CD14-positive monocyte (primary cell): ENCODE results near the gene TMEM150A. TPM values are rescaled to one million over a fixed set of nuclear protein-coding genes. Genes with fewer than 3 reads are reported as not detected.
A peak's percentile ranks its signal among the peaks of the same experiment; 100 is the strongest.

Experiments
- DNase-seq, 3 donors: peaks; one replicate each; pipeline ENCODE4 v3.0.0-alpha.2; 2011 to 2022
- H2AFZ ChIP-seq: 2 replicates; pipeline ENCODE4 v1.6.0; 2012; ENCODE audit warnings: mild to moderate bottlenecking, low read depth, low read length, inconsistent platforms; ENCODE audit not compliant: insufficient read depth, poor library complexity, severe bottlenecking
- H3K27ac ChIP-seq, 2 donors: 1 replicate in 1 of 2; 2 replicates in 1 of 2; pipeline ENCODE4 v1.5.1; 2012 to 2013; ENCODE audit warnings: low read length in 2 of 2, control low read depth in 1 of 2, inconsistent platforms in 1 of 2, low read depth in 1 of 2, mild to moderate bottlenecking in 1 of 2
- H3K27me3 ChIP-seq, 2 donors: one replicate each; pipeline versions ENCODE4 v1.6.0 to v1.6.1; 2011 to 2013; ENCODE audit warnings: low read length in 2 of 2; ENCODE audit not compliant: control insufficient read depth in 2 of 2, insufficient read depth in 2 of 2
- H3K36me3 ChIP-seq, 2 donors: replicated peaks in 1 of 2; 1 replicate in 1 of 2; 2 replicates in 1 of 2; pipeline versions ENCODE4 v1.5.1 to v1.6.1; 2012 to 2013; ENCODE audit warnings: low read length in 2 of 2, control low read depth in 1 of 2, inconsistent platforms in 1 of 2, mild to moderate bottlenecking in 1 of 2; ENCODE audit not compliant: insufficient read depth in 2 of 2, control insufficient read depth in 1 of 2
- H3K4me1 ChIP-seq, 2 donors: 1 replicate in 1 of 2; 2 replicates in 1 of 2; pipeline versions ENCODE4 v1.5.1 to v1.6.1; 2012 to 2013; ENCODE audit warnings: low read length in 2 of 2, control low read depth in 1 of 2, inconsistent platforms in 1 of 2, mild to moderate bottlenecking in 1 of 2, moderate library complexity in 1 of 2; ENCODE audit not compliant: insufficient read depth in 2 of 2, control insufficient read depth in 1 of 2
- H3K4me2 ChIP-seq: replicated peaks from 2 replicates; pipeline ENCODE3; 2012; ENCODE audit warnings: low read length, moderate library complexity, mild to moderate bottlenecking; ENCODE audit not compliant: poor library complexity, severe bottlenecking; ENCODE audit errors: extremely low read depth
- H3K4me3 ChIP-seq, 3 experiments: fragments of 200-600 bp in 1 of 3; sonication (generic) in 1 of 3; replicated peaks in 1 of 3; 1 replicate in 2 of 3; 2 replicates in 1 of 3; pipeline ENCODE4 v1.5.1; 2011 to 2013; ENCODE audit warnings: low read length in 3 of 3, mild to moderate bottlenecking in 3 of 3, control low read depth in 2 of 3, low read depth in 2 of 3, inconsistent platforms in 1 of 3, moderate library complexity in 1 of 3
- H3K79me2 ChIP-seq: 2 replicates; pipeline ENCODE4 v1.6.0; 2012; ENCODE audit warnings: mild to moderate bottlenecking, control low read depth, inconsistent platforms, low read length, moderate library complexity; ENCODE audit not compliant: insufficient read depth
- H3K9ac ChIP-seq: 2 replicates; pipeline ENCODE4 v1.6.0; 2017; ENCODE audit warnings: low read length, mild to moderate bottlenecking; ENCODE audit not compliant: insufficient read depth, poor library complexity, severe bottlenecking
- H3K9me3 ChIP-seq, 2 donors: replicated peaks in 1 of 2; 1 replicate in 1 of 2; 2 replicates in 1 of 2; pipeline versions ENCODE4 v1.5.1 to v1.6.1; 2012 to 2013; ENCODE audit warnings: low read length in 2 of 2, control low read depth in 1 of 2; ENCODE audit not compliant: control insufficient read depth in 1 of 2, insufficient read depth in 1 of 2
- H4K20me1 ChIP-seq: 2 replicates; pipeline ENCODE4 v1.6.0; 2012; ENCODE audit warnings: mild to moderate bottlenecking, low read length, control low read depth, moderate library complexity; ENCODE audit not compliant: insufficient read depth
- H3K27ac Mint-ChIP-seq, 7 donors: one replicate each; pipeline ENCODE4 v1.8.0; 2020; ENCODE audit warnings: mild to moderate bottlenecking in 7 of 7, mixed read lengths in 7 of 7, moderate library complexity in 6 of 7, inconsistent platforms in 2 of 7
- H3K27me3 Mint-ChIP-seq, 3 donors: one replicate each; pipeline ENCODE4 v1.8.0; 2021 to 2022; ENCODE audit warnings: low read depth in 3 of 3, mild to moderate bottlenecking in 3 of 3, mixed read lengths in 3 of 3, moderate library complexity in 3 of 3, inconsistent platforms in 1 of 3
- H3K36me3 Mint-ChIP-seq, 2 donors: one replicate each; pipeline ENCODE4 v1.8.0; 2020; ENCODE audit warnings: mixed read lengths in 2 of 2, inconsistent platforms in 1 of 2, mild to moderate bottlenecking in 1 of 2
- H3K4me1 Mint-ChIP-seq: one replicate; pipeline ENCODE4 v1.8.0; 2020; ENCODE audit warnings: mild to moderate bottlenecking, mixed read lengths
- H3K4me3 Mint-ChIP-seq, 2 donors: one replicate each; pipeline ENCODE4 v1.8.0; 2020; ENCODE audit warnings: mild to moderate bottlenecking in 2 of 2, mixed read lengths in 2 of 2, moderate library complexity in 1 of 2
- H3K9me3 Mint-ChIP-seq, 7 donors: one replicate each; pipeline ENCODE4 v1.8.0; 2020 to 2022; ENCODE audit warnings: mixed read lengths in 7 of 7, mild to moderate bottlenecking in 6 of 7, moderate library complexity in 6 of 7, inconsistent platforms in 2 of 7
- WGBS: methylation state at CpG from one replicate; pipeline ENCODE4 v1.1.5; 2013; ENCODE audit warnings: missing lambda C conversion rate; ENCODE audit not compliant: insufficient coverage; 5-methylcytosine and 5-hydroxymethylcytosine counted together
- intact Hi-C, 2 donors: fragments of 100-400 bp; cut with micrococcal nuclease; formaldehyde crosslinking; loops; one replicate each; pipeline versions ENCODE4 v1.15.0 to v1.15.1; 2023
- polyA plus RNA-seq, 3 donors: library from polyadenylated mRNA; depleted of rRNA in 1 of 3; unstranded in 2 of 3; stranded (reverse) in 1 of 3; fragments of 300-500 nt in 2 of 3; fragments of >200 nt in 1 of 3; fragmentation: Illumina TruSeq in 2 of 3; gene quantifications; 1 replicate in 2 of 3; 2 replicates in 1 of 3; pipeline ENCODE4 v1.2.3, GENCODE V29; 2012 to 2021
- TF ChIP-seq, protein P1 (sequence below): fragments of 200-600 bp; IDR thresholded peaks from one replicate; pipeline ENCODE4 v1.8.0; 2022; ENCODE audit warnings: antibody characterized with exemption, mild to moderate bottlenecking

Gene TMEM150A
- polyA plus RNA-seq, 3 donors: 24.7 to 29.1 (median 26.6) TPM

DNA sequence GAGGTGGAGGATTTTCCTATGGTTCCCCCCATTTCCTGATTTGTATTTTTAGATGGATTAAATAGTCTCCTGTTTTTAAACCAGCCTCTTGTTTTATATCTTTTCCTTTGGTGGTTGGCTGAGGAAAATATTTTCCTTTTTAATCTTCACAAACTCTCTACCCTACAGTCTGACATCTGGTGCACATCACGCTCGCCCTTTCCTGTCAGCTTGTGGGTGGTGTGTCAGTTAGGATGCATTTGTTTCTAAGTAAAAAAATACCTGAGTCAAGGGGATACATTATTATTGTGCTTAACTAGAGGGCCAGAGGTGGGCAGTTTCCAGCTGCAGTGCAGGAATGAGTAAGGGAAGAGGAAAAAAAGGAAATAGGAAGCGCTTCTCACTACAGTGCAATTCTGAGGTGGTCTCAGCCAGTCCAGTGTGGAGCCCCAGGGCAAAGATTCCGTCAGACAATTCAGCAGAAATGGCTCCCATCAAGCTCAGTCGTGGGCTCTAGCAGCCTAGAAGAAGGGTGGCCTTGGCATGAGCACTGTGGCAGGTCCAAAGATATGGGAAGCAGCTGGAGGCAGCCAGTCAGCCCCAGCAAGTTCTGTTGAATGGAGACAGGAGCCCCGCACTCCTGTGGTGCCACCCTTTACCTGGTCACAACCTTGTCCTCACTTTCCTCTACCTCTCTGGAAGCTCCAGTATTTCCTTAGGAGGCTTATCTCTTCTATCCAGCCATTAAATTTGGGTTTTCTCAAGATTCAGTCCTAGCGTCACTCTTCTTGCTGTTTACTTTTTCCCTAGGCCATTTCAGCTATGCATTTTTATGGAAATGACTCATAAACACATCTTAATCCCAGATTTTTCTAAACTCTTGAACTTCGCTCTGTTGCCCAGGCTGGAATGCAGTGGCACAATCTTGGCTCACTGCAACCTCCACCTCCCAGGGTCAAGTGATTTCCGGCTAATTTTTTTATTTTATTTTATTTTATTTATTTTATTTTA is 47.0 kb upstream of the TMEM150A start:
- 96% methylated on average over 5 of the region's 9 CpGs for WGBS
- H4K20me1 ChIP-seq: no peaks in the 10 kb centered on the region
- H3K4me2 ChIP-seq: no peak overlapping the region
- Mint-ChIP-seq H3K4me3 (no peak overlapping the region), H3K36me3 (peaks cover 84 to 100% of the 10 kb centered on the region in 2 donors), H3K4me1 (peaks cover 22% of the 10 kb centered on the region), H3K27me3 (peaks cover 0 to 1% (median 0%) of the 10 kb centered on the region in 3 donors), H3K9me3 (no peaks in the 10 kb centered on the region), H3K27ac (peak overlapping the region in 1 of 7 donors; percentile 66)
- no peaks in the 10 kb centered on the region for H3K27me3 ChIP-seq
- no peak for DNase-seq
- H2AFZ ChIP-seq: no peak overlapping the region
- TF ChIP-seq, protein P1, sequence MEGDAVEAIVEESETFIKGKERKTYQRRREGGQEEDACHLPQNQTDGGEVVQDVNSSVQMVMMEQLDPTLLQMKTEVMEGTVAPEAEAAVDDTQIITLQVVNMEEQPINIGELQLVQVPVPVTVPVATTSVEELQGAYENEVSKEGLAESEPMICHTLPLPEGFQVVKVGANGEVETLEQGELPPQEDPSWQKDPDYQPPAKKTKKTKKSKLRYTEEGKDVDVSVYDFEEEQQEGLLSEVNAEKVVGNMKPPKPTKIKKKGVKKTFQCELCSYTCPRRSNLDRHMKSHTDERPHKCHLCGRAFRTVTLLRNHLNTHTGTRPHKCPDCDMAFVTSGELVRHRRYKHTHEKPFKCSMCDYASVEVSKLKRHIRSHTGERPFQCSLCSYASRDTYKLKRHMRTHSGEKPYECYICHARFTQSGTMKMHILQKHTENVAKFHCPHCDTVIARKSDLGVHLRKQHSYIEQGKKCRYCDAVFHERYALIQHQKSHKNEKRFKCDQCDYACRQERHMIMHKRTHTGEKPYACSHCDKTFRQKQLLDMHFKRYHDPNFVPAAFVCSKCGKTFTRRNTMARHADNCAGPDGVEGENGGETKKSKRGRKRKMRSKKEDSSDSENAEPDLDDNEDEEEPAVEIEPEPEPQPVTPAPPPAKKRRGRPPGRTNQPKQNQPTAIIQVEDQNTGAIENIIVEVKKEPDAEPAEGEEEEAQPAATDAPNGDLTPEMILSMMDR: no peak
- H3K9me3 ChIP-seq: no peaks in the 10 kb centered on the region
- peaks cover 64 to 97% of the 10 kb centered on the region in 2 donors for H3K36me3 ChIP-seq
- peaks cover 17% of the 10 kb centered on the region in 2 donors for H3K4me1 ChIP-seq
- no peak overlapping the region for H3K4me3 ChIP-seq
- intact Hi-C loops: no loop called here
- H3K9ac ChIP-seq: no peak overlapping the region
- no peaks in the 10 kb centered on the region for H3K79me2 ChIP-seq
- no peak overlapping the region for H3K27ac ChIP-seq

DNA sequence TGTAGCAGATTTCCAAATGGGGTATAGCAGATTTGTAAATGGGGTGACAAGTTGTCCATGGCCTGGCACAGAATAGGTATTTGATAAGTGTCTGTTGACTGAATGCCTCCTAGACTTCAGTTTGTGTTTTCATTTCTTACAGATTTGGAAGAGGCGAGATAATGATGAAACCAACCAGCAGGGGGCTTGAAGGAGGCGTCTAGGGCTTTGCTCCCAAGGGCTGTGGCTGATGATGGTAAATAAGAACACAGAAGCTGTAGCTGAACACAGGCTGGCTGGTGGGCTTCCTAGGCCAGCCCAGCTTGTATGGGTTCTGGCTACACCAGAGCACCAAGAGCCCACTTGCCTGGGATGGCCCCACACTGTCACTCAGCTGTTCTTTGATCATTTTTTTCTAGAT is 46.1 kb upstream of the TMEM150A start:
- peak in 1 of 3 donors; percentile 17 for DNase-seq
- no peaks in the 10 kb centered on the region for H4K20me1 ChIP-seq
- WGBS: 42% methylated on average over 2 of the region's 2 CpGs
- intact Hi-C loops: no loop called here
- H2AFZ ChIP-seq: no peak overlapping the region
- no peak overlapping the region for H3K9ac ChIP-seq
- Mint-ChIP-seq H3K4me1 (peaks cover 18% of the 10 kb centered on the region), H3K27me3 (peaks cover 0 to 1% (median 0%) of the 10 kb centered on the region in 3 donors), H3K36me3 (peaks cover 85 to 98% of the 10 kb centered on the region in 2 donors), H3K4me3 (no peak overlapping the region), H3K27ac (peak overlapping the region; percentile 25 to 82 (median 64)), H3K9me3 (no peaks in the 10 kb centered on the region)
- H3K4me3 ChIP-seq: no peak overlapping the region
- H3K27me3 ChIP-seq: no peaks in the 10 kb centered on the region
- H3K4me2 ChIP-seq: no peak overlapping the region
- peaks cover 72 to 99% of the 10 kb centered on the region in 2 donors for H3K36me3 ChIP-seq
- peak overlapping the region in 1 of 2 donors; percentile 65 for H3K27ac ChIP-seq
- TF ChIP-seq, protein P1: peak; percentile 47
- no peaks in the 10 kb centered on the region for H3K9me3 ChIP-seq
- H3K79me2 ChIP-seq: no peaks in the 10 kb centered on the region
- H3K4me1 ChIP-seq: peaks cover 17% of the 10 kb centered on the region in 2 donors
